OCI-LY3 (cell line): Measurements from ENCODE around the gene CACNA2D1.

ENCODE experiments used
- EZH2phosphoT487 ChIP-seq: fragments of 200-600 bp; shearing (Covaris generic); IDR thresholded peaks from 2 replicates; pipeline ENCODE4 v1.6.1; 2018; ENCODE audit warnings: antibody characterized with exemption, mixed run types, low read depth
- TF ChIP-seq, protein P1 (sequence below): fragments of 200-600, 300-600 bp; sonication (generic); IDR thresholded peaks from 2 replicates; pipeline ENCODE4 v1.5.1; 2014; ENCODE audit warnings: antibody characterized with exemption, low read length, low read depth

DNA sequence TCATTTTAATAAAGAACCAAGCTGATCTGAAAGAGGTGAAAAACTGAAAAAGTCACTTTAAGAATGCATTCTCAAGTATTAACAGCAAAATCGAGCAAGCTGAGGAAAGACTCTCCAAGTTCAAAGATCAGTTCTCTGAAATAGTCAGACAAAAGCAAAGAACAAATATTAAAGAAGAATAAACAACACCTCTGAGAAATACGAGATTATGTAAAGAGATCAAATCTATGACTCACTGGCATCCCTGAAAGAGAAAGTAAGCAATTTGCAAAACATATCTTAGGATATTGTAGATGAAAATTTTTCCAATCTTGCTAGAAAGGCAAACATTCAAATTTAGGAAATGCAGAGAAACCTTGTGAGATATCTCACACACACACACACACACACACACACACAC, 535.4 kb downstream of the CACNA2D1 start:
- TF ChIP-seq, protein P1, sequence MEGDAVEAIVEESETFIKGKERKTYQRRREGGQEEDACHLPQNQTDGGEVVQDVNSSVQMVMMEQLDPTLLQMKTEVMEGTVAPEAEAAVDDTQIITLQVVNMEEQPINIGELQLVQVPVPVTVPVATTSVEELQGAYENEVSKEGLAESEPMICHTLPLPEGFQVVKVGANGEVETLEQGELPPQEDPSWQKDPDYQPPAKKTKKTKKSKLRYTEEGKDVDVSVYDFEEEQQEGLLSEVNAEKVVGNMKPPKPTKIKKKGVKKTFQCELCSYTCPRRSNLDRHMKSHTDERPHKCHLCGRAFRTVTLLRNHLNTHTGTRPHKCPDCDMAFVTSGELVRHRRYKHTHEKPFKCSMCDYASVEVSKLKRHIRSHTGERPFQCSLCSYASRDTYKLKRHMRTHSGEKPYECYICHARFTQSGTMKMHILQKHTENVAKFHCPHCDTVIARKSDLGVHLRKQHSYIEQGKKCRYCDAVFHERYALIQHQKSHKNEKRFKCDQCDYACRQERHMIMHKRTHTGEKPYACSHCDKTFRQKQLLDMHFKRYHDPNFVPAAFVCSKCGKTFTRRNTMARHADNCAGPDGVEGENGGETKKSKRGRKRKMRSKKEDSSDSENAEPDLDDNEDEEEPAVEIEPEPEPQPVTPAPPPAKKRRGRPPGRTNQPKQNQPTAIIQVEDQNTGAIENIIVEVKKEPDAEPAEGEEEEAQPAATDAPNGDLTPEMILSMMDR: no peak
- no peak for TF ChIP-seq EZH2phosphoT487
